GM19328 (cell line): ENCODE data around the gene RMND1.
A peak's percentile ranks its signal among the peaks of the same experiment; 100 is the strongest.
"Not testable (repeated sequence)": the region's sequence is repeated elsewhere in the genome, so short reads cannot be mapped to it uniquely, and the experiment has no call there.

ENCODE experiments used
- ATAC-seq: cut with Tn5 transposase; IDR thresholded peaks from one replicate; pipeline ENCODE4 v1.9.1; 2021; ENCODE audit warnings: mild to moderate bottlenecking, moderate library complexity; ENCODE audit not compliant: unreplicated experiment

The RMND1 gene

DNA sequence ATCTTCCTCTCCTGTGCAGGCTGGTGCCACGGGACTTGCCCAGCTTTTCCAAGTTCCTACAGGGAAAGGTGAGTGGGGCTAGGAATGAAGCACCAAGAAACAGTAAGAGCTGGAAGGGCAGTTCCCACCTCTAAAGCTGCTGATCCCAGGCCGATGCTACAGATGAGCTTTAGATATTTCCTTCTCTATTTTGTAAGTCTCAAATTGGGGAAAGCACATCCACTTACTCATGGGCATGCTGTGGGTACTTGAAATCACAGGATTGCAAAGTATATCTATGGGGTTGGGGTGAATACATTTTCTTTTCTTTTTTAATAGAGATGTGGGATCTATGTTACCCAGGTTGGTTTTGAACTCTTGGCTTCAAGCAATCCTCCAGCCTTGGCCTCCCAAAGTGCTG is 63.7 kb downstream of the RMND1 start:
- ATAC-seq, result no peak

DNA sequence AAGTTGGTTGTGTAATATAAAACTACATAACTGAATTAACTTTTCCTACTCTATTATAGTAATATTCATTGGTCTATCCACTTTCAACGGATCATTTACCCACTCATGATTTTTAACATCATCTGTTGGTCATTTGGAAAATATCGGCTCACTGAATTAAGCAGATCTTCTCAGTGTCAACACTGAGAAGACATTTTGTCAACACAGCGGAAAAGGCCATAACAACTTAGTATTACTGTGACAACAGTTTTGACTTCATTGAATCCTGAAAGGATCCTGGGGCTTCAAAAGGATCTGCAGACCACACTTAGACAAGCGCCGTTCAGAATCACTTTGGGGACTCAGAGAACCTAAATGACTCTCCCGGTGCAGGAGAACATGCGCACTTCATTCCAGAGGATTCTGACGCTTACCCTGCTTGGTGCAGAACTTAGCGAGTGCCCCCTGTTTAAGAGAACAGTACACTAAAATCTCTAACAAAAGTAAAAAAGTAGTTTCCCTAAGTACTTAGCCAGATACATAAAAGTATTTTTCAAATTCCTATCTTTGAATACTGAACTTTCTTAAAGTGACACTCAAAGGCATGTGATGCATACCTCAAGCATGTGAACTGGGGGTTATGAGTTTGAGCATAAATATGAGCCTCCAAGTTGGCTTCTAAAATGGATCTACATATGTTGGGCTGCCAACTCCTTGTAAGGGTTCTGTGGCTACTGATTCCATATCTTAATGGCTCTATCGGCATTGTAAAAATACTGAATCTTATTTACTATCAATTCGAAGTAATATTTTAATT is 64.6 kb downstream of the RMND1 start:
- ATAC-seq, result no peak

DNA sequence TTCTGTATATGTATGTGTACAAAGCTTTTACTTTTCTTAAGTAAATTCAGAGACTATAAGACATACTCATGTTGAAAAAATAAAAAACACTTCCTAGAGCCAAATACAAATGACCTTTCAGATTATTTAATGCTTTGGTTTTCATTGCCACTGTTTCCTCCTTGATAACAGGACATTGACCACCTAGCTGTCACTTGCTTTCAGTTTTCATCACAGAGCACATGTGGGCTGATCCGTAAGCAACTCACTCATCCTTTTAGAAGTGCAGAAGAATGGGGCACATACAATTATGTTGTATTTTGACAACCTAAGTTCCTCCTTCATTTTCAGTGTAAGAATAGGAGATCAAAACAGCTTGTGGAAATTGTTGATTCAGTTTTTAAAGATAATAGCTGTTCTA is 66.7 kb downstream of the RMND1 start:
- ATAC-seq, result no peak

DNA sequence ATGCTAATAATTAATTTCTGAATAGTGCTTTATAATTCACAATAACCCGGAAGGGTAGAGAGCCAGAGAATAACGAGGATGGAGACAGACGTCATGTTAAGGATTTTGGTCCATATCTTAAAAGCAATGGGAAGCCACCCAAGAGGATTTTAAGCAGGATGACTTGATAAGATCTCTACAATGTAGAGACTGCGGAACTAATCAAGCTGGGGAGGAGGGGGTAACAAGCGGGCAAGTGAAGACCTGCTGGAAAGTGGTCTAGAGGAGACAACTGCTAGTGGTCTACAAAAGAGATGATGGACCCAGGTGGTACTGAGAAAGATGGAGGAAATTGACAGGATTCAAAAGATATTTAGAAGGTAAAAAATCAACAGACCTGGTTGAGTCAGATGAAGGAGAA is 67.8 kb downstream of the RMND1 start:
- ATAC-seq, result no peak

DNA sequence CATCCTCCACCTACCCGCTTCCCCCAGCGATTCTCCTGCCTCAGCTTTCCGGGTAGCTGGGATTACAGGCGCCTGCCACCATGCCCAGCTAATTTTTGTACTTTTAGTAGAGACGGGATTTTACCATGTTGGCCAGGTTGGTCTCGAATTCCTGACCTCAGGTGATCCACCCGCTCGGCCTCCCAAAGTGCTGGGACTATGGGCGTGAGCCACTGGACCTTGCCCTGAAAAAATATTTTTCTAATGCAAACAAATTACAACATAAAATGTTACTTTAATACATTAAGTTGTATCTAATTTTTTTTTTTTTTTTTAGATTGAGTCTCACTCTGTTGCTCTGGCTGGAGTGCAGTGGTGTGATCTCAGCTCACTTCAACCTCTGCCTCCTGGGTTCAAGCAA is 69.3 kb downstream of the RMND1 start:
- not testable (repeated sequence) for ATAC-seq

DNA sequence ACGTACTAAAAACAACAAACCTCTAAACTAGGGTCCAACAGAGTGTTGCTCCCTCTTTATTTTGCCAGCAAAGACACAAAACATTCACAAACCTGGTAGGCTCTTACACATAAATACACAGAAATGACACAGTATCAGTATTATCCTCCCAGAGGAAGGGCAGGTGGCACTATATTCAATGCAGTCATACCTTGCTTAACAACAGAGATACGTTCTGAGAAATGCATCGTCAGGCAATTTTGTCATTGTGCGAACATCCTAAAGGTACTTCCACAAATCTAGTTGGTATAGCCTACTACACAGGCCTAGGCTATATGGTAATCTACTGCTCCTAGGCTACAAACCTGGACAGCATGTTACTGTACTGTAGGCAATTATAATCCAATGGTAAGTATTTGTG is 70.2 kb downstream of the RMND1 start:
- ATAC-seq, result no peak

DNA sequence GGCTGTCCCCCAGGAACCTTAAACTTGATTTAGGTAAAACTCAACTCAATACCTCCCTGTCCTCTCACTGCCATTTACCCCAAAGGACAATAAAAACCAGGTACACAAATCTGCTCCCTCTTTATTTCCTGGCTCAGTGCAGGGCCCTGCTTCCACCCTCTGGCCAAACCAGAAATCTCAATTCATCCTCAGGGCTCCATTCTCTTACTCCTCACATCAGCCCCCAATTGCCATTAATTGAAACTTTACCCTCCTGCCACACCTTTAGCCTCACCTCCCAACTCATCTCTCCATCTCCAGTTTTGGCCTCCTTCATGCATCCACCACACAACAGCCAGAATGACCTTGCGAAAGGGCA is 71.1 kb downstream of the RMND1 start:
- ATAC-seq, result no peak

DNA sequence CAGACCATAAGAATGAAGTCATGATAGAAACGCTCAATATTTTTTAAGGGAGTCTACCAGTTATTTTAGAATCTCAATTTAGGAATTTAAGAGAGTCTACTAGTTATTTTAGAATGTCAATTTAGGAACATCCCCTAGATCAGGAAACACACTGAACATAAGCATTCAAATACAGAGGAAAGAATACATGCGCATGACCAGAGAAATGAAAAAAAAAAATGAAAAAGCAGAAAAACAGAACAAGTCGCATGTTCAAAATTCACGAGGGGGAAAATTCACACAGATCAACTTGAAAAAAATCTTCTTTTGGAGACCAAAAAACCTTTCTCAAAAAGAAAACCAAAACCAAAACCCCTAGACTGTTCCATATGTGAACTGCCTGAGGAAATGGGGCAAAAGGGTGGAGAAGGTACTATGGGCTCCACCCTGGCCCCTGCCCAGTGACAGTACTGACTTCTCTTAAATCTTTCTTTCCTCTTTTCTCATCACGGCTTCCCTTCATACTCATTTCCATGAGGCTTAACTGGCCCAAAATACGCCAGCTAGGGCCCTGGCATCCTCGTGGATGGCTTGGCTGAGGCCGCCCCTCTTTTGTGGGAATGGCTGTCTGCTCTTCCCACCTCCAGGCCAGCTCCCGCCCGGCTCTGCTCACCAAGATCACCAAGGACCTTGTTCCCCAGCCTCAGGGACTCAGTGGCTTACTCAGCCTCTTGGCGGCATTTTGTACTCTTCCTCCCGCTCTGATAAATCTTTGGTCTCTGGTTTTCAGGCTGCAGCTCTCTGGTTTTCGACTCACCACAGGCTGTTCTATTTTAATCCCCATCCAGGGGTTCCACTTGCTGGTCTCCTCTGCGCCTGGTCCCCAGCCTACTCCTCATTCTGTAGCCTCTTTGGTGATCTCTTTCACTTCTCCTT is 71.7 kb downstream of the RMND1 start:
- peak; percentile 40 for ATAC-seq

DNA sequence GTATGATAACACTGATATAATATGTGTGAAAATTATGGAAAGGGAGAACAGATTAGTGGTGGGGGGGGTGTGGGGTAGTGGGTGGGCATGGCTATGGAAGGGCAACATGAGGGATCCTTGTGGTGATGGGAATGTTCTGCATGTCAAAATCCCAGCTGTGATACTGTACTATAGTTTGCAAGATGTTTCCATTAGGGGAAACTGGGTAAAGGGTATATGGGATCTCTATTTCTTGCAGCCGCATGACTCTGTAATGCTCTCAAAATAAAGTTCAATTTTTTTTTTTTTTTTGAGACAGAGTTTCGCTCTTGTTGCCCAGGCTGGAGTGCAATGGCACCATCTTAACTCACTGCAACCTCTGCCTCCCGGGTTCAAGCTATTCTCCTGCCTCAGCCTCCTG is 74.8 kb downstream of the RMND1 start:
- ATAC-seq, result no peak

DNA sequence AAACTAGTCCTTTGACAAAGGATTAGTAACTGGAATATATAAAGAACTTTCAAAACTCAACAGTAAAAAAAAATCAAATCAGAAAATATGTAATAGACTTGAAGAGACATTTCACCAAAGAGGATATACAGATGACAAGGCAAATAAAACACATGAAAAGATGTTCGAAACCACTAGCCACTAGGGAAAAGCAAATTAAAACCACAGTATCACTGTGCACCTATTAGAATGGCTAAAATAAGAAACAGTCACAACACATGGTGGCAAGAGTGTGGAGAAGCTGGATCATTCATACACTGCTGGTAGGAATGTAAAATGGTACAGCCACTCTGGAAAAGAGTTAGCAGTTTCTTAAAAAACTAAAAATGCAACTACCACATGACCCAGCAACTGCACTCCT is 75.5 kb downstream of the RMND1 start:
- no peak for ATAC-seq

DNA sequence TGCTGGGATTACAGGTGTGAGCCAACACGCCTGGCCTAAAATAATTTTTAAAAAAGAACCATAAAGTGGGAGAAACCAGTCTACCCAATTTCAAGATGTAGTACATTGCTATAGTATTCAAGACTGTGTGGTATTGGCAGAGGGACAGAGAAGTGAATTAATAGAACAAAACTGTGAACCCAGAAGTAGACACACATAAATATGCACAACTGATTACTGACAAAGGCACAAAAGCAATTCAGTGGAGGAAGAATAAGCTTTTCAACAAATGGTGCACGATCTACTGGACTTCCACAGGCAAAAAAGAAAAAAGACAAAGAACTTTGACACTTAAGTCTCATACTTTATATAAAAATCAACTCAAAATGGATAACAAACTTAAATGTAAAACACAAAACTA is 76.1 kb downstream of the RMND1 start:
- ATAC-seq, result no peak

DNA sequence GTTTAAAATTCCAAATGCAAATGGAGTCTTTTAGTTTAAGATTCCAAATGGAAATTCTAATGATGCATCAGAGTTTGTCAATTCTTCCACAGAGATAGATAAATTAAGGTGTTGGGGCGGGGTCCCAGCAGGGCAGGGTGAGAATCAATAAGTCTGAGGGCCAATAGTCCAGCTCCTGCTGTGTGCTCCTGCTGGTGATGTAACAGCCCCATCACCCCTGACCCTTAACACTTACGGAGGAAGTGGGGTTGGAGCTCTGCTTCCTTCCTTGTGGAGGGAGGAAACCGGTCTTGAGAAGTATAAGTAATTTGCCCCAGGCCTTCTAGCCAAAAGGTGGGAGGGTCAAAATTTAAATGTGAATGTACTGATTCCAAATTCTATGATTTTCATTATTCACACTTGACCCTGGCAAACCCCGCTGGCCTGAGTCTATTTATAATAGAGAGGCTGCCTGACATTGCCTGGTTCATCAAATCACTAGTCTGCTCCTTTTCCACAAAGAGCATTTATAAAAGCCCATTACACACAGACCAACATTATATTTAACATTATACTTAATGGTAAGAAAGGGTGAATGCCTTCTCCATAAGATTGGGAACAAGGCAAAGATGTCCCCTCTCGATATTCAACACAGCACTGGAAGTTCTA is 77.8 kb downstream of the RMND1 start:
- ATAC-seq, result no peak

DNA sequence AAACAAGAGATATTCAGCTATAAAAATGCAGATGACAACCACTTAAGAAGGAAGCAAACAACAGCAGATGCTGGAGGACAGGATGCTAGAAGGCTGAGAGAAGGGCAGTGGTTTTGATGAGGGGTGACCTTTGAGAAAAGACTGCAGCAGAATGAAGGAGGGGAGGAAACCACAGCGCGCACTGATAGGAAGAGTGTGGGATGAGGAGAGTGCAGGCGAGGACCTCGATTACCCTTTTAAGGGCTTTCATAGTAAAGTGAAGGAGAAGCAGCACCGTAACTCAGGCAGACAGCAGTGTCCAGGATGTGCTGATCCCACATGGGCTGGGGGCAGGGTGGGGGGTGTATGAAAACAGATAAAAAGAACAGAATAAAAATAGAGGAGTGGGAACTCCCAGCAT is 79.8 kb downstream of the RMND1 start:
- ATAC-seq, result no peak

DNA sequence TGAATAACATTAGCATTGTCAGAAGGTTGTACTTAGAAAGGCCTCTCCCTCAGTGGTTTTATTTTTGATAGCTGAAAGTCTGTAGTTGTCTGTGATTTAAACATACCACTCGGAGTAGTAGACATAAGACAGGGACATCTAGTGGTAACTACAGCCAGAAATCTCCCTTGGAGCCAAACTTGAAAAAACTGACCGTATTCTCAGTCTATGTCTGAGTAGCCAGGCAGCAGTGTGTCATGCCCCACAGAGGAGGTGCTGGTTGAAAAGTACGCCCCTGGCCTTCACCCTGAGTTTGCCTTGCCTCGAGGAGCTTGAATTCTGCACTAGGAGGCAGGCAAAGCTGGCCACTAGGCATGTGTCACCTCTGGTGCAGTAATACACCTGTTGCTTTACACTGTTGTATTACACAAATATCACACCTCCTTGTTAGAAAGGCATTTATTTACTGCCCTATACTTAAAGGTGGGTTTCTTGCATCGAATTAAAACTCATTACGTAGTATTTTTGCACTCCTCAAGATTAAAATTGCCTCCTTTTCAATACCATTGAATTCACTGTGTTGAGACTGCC is 81.3 kb downstream of the RMND1 start:
- ATAC-seq, result no peak

DNA sequence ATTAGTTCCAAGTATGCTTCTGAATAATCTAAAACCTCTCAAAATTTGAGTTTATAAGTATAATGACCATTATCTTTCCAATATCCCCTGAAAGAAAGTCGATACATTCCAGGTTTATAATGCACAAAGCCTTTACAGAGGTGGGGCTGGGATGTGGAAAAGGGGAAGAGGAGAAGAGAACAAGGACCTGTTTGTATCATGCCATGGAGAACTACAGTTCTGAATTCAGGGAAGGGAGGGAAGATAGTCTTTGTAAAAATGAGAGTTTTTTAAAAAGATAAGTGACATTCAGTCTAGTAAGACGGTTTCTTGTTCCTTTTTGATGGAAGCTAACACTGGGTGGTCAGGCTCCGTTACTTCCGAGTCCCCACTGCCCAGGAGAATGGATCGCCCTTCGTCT is 86.7 kb downstream of the RMND1 start:
- no peak for ATAC-seq

DNA sequence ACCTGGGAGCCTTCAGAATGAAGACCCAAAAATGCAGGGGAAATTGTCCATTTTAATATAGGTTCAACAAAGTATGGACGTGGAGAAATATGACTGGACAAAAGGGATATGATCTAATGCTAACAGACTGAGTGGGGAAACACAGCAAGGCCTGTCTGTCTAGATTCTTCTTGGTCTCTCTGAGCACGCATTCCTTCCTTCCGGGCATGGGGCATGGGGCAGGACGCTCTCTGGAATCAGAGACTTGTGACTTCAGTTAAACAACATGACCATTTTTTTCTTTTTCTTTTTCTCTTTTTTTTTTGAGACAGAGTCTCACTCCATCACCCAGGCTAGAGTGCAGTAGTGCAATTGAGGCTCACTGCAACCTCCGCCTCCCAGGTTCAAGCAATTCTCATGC is 92.4 kb downstream of the RMND1 start:
- ATAC-seq, result no peak

DNA sequence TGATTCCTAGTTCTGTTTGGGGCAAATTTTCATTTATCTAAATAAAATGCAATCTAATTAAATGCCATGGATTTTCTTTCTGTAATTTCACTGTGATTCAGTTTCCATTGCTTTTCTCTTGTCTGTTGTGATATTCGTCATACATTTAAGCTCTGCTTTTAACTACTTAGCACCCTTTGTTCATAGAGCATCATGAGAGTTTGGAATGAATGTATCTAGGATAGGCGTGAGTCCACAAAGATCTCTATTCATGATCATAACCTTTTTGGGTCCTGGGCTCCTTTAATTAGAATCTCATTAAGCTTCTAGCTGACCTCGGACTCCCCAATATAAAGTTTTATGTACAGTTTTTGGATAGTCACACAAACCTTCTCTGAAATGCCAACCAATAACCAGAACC is 93.5 kb downstream of the RMND1 start:
- no peak for ATAC-seq

DNA sequence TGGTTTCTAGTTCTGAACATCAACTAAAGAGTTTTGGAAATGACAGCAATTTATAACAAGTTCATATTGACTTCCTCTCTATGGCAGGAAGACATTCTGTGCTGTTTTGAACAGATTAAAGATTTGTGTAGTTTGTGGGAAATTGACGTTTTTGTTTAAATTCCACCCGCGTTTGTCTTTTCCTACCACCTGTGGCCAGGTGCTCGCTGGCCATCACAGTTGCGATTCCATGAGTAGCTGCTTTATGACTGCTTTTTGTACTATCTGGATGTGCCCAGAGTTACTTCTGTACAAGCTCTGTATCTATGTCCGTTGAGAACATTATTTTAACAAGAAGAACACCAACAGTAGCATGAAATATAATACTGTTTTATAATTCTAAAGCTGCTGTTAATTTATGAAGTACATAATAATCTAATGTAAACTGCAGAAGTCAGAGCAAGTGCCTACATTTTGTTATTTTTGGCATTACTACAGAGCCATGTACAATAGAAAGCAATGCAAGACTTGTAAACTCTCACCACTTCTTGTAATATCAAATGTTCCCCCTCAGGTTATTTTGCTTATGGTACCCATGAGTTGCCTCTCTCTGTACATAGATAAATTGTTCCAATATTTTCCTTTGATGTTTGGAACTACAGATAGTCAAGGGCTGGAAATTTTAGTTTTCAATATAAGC is 94.0 kb downstream of the RMND1 start:
- ATAC-seq, result no peak

DNA sequence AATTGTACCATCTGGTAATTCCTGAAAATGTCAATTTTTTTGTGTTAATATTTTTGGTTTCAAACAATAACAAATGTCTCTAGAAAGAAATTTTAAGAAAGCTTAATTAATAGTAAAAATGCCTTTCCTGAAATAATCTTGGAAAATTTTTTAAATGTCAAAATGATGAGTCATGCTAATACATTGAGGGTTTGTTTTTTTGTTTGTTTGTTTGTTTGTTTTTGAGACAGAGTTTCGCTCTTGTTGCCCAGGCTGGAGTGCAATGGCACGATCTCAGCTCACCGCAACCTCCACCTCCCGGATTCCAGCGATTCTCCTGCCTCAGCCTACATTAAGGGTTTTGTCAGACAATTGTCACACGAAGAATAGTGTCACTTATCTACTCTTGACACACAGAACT is 94.9 kb downstream of the RMND1 start:
- ATAC-seq, result not testable (repeated sequence)
